Hepatocyte (in vitro differentiated cells): Measurements from ENCODE around the gene RGS6.

Experiments used
- EZH2 ChIP-seq: fragments of 200-600 bp; sonication (generic); IDR thresholded peaks from 2 replicates; pipeline ENCODE4 v1.6.1; 2016; ENCODE audit warnings: antibody characterized with exemption, mild to moderate bottlenecking, borderline replicate concordance
- EZH2phosphoT487 ChIP-seq: fragments of 200-600 bp; sonication (generic); IDR thresholded peaks from one replicate; pipeline ENCODE4 v1.6.1; 2018; ENCODE audit warnings: antibody characterized with exemption, mild to moderate bottlenecking, low read depth, moderate library complexity; ENCODE audit not compliant: unreplicated experiment, severe bottlenecking
- TF ChIP-seq, protein P1 (sequence below): fragments of 200-600 bp; sonication (generic); IDR thresholded peaks from 2 replicates; pipeline ENCODE4 v1.5.1; 2016; ENCODE audit warnings: antibody characterized with exemption, mild to moderate bottlenecking; ENCODE audit not compliant: poor library complexity

DNA sequence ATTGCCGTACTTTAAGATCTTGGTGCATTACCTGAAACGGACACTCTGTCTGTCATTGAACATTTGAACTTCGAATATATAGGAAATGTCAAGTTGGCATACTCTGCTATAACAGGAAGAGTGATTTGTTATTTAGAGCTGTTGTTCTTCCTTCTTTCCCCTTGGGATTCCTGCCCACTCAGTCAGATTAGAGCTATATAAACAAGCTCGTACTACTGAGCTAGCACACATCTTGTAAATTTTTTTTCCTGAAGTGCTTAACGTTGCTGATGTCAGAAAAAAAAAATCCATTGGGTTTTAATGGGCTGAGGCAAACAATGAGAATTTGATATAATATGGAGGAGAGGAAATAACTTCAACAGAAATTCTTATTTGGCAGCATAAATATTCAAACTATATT is 26.8 kb downstream of the RGS6 start:
- TF ChIP-seq, protein P1, sequence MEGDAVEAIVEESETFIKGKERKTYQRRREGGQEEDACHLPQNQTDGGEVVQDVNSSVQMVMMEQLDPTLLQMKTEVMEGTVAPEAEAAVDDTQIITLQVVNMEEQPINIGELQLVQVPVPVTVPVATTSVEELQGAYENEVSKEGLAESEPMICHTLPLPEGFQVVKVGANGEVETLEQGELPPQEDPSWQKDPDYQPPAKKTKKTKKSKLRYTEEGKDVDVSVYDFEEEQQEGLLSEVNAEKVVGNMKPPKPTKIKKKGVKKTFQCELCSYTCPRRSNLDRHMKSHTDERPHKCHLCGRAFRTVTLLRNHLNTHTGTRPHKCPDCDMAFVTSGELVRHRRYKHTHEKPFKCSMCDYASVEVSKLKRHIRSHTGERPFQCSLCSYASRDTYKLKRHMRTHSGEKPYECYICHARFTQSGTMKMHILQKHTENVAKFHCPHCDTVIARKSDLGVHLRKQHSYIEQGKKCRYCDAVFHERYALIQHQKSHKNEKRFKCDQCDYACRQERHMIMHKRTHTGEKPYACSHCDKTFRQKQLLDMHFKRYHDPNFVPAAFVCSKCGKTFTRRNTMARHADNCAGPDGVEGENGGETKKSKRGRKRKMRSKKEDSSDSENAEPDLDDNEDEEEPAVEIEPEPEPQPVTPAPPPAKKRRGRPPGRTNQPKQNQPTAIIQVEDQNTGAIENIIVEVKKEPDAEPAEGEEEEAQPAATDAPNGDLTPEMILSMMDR, result no peak
- no peak for TF ChIP-seq EZH2phosphoT487
- TF ChIP-seq EZH2, result no peak
